ENCODE data around the gene ERAP2.

- TF ChIP-seq CTCF (IDR thresholded peaks at IDR 0.05; ENCODE audit: poor library complexity, severe bottlenecking) (no peak), POLR2AphosphoS5 (IDR thresholded peaks at IDR 0.05) (no peak), REST (IDR thresholded peaks at IDR 0.05; ENCODE audit: borderline replicate concordance) (no peak)
Observed at GRCh38 chr5:96919754-96920197, 43.5 kb downstream of the ERAP2 start.
